ENCODE results near the gene STX7. TPM values are rescaled to one million over a fixed set of nuclear protein-coding genes. Genes with fewer than 3 reads are reported as not detected.
"Not testable (repeated sequence)": the region's sequence is repeated elsewhere in the genome, so short reads cannot be mapped to it uniquely, and the experiment has no call there.

The STX7 gene
- total RNA-seq, 1 experiment from 2014 or later: 25.6 TPM

DNA sequence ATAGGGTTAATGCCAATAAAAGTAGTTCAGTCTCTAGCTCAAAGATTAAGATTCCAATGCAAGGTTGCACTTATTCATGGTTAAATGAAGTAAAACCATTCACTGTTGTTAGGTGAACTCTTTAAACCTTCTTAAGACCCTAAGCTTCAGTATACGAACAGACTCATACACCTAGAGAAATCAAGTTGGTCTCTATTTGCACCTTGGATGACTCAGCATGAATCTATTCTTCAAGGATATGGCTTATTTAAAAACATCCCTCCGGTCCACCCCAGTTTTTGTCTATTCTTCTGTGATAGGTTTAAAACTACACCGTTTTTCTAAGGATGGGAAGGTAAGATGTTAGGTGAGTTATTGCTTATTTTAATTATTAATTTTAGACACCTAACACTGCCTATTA is 24.2 kb upstream of the STX7 start:
- TF ChIP-seq GTF2I (CRISPR knock-in tag; conservative IDR thresholded peaks at IDR 0.05) (no peak), SMAD3 (CRISPR knock-in tag; IDR thresholded peaks at IDR 0.05; ENCODE audit: borderline replicate concordance) (no peak), RORB (CRISPR knock-in tag; IDR thresholded peaks at IDR 0.05) (no peak), NR2C2 (CRISPR knock-in tag; IDR thresholded peaks at IDR 0.05) (no peak), ZBTB21 (CRISPR knock-in tag; IDR thresholded peaks at IDR 0.05; ENCODE audit: borderline replicate concordance) (no peak), ZNF232 (CRISPR knock-in tag; IDR thresholded peaks at IDR 0.05) (no peak), TEAD1 (CRISPR knock-in tag; IDR thresholded peaks at IDR 0.05) (no peak), HMGA2 (CRISPR knock-in tag; IDR thresholded peaks at IDR 0.05) (no peak), GRHL2 (CRISPR knock-in tag; IDR thresholded peaks at IDR 0.05; ENCODE audit: insufficient replicate concordance, severe bottlenecking) (no peak), NR1H2 (CRISPR knock-in tag; IDR thresholded peaks at IDR 0.05) (no peak), NFYB (CRISPR knock-in tag; conservative IDR thresholded peaks at IDR 0.05; ENCODE audit: low read depth) (no peak), ETV6 (CRISPR knock-in tag; IDR thresholded peaks at IDR 0.05) (no peak)
- TF ChIP-seq, protein P1, sequence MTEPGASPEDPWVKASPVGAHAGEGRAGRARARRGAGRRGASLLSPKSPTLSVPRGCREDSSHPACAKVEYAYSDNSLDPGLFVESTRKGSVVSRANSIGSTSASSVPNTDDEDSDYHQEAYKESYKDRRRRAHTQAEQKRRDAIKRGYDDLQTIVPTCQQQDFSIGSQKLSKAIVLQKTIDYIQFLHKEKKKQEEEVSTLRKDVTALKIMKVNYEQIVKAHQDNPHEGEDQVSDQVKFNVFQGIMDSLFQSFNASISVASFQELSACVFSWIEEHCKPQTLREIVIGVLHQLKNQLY (CRISPR knock-in tag; IDR thresholded peaks at IDR 0.05): no peak
- TF ChIP-seq, protein P2, sequence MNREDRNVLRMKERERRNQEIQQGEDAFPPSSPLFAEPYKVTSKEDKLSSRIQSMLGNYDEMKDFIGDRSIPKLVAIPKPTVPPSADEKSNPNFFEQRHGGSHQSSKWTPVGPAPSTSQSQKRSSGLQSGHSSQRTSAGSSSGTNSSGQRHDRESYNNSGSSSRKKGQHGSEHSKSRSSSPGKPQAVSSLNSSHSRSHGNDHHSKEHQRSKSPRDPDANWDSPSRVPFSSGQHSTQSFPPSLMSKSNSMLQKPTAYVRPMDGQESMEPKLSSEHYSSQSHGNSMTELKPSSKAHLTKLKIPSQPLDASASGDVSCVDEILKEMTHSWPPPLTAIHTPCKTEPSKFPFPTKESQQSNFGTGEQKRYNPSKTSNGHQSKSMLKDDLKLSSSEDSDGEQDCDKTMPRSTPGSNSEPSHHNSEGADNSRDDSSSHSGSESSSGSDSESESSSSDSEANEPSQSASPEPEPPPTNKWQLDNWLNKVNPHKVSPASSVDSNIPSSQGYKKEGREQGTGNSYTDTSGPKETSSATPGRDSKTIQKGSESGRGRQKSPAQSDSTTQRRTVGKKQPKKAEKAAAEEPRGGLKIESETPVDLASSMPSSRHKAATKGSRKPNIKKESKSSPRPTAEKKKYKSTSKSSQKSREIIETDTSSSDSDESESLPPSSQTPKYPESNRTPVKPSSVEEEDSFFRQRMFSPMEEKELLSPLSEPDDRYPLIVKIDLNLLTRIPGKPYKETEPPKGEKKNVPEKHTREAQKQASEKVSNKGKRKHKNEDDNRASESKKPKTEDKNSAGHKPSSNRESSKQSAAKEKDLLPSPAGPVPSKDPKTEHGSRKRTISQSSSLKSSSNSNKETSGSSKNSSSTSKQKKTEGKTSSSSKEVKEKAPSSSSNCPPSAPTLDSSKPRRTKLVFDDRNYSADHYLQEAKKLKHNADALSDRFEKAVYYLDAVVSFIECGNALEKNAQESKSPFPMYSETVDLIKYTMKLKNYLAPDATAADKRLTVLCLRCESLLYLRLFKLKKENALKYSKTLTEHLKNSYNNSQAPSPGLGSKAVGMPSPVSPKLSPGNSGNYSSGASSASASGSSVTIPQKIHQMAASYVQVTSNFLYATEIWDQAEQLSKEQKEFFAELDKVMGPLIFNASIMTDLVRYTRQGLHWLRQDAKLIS (CRISPR knock-in tag; IDR thresholded peaks at IDR 0.05; ENCODE audit: borderline replicate concordance): no peak
- TF ChIP-seq, protein P3, sequence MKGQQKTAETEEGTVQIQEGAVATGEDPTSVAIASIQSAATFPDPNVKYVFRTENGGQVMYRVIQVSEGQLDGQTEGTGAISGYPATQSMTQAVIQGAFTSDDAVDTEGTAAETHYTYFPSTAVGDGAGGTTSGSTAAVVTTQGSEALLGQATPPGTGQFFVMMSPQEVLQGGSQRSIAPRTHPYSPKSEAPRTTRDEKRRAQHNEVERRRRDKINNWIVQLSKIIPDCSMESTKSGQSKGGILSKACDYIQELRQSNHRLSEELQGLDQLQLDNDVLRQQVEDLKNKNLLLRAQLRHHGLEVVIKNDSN (CRISPR knock-in tag; IDR thresholded peaks at IDR 0.05): no peak
- TF ChIP-seq, protein P4, sequence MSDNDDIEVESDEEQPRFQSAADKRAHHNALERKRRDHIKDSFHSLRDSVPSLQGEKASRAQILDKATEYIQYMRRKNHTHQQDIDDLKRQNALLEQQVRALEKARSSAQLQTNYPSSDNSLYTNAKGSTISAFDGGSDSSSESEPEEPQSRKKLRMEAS (CRISPR knock-in tag; IDR thresholded peaks at IDR 0.05): no peak
- TF ChIP-seq, protein P5, sequence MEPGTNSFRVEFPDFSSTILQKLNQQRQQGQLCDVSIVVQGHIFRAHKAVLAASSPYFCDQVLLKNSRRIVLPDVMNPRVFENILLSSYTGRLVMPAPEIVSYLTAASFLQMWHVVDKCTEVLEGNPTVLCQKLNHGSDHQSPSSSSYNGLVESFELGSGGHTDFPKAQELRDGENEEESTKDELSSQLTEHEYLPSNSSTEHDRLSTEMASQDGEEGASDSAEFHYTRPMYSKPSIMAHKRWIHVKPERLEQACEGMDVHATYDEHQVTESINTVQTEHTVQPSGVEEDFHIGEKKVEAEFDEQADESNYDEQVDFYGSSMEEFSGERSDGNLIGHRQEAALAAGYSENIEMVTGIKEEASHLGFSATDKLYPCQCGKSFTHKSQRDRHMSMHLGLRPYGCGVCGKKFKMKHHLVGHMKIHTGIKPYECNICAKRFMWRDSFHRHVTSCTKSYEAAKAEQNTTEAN (CRISPR knock-in tag; IDR thresholded peaks at IDR 0.05): no peak
- TF ChIP-seq, protein P6, sequence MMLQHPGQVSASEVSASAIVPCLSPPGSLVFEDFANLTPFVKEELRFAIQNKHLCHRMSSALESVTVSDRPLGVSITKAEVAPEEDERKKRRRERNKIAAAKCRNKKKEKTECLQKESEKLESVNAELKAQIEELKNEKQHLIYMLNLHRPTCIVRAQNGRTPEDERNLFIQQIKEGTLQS (CRISPR knock-in tag; conservative IDR thresholded peaks at IDR 0.05): no peak
- POLR2A ChIA-PET: no interaction called here
- Mint-ChIP-seq H3K9me3 (peaks cover 24% of the 10 kb centered on the region), H3K36me3 (peaks cover 14% of the 10 kb centered on the region), H3K27me3 (ENCODE audit: low read depth) (no peaks in the 10 kb centered on the region), H3K27ac (no peak overlapping the region), H3K4me1 (no peaks in the 10 kb centered on the region), H3K4me3 (no peak overlapping the region)
- CTCF ChIA-PET: interaction anchor here (2.3 kb wide), 1 partner anchor 178 kb away, joined by 8 read pairs; no protein-coding TSS in a partner anchor
- DNase-seq (ENCODE audit: low spot score) (no peak), ATAC-seq (no peak)

DNA sequence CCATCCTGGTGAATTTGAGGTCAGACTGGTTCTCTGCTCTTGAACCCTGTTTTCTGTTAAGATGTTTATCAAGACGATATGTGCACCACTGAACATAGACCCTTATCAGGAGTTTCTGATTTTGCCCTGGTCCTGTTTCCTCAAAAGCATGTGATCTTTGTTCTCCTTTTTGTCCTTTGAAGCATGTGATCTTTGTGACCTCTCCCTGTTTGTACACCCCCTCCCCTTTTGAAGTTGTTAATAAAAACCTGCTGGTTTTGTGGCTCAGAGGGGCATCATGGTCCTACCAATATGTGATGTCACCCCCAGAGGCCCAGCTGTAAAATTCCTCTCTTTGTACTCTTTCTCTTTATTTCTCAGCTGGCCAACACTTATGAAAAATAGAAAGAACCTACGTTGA is 21.6 kb upstream of the STX7 start:
- H3K4me3 Mint-ChIP-seq; H3K4me1 Mint-ChIP-seq; H3K27me3 Mint-ChIP-seq (ENCODE audit: low read depth); H3K27ac Mint-ChIP-seq; POLR2A ChIA-PET; DNase-seq (ENCODE audit: low spot score); CTCF ChIA-PET; ATAC-seq: not testable (repeated sequence)
- Mint-ChIP-seq H3K9me3 (peaks cover 34% of the 10 kb centered on the region), H3K36me3 (peaks cover 14% of the 10 kb centered on the region)

All from WTC11 (cell line).